ENCODE measurements around the gene GNPAT.
A peak's percentile ranks its signal among the peaks of the same experiment; 100 is the strongest.
"Not testable (repeated sequence)": the region's sequence is repeated elsewhere in the genome, so short reads cannot be mapped to it uniquely, and the experiment has no call there.

GNPAT gene

GRCh38 chr1:231240883-231241735 is at the start of gene GNPAT:
Gene GNPAT, plus strand, starts transcription at chr1:231241212. Its CDS starts 167 bp downstream, at chr1:231241379.
- peak; percentile 88 for DNase-seq

- no peak for DNase-seq
Observed at GRCh38 chr1:231192620-231193163, 48.3 kb upstream of the GNPAT start.

GRCh38 chr1:231193710-231194340 is 47.2 kb upstream of the GNPAT start:
- no peak for DNase-seq

GRCh38 chr1:231194476-231194842 is 46.6 kb upstream of the GNPAT start:
- DNase-seq = no peak

- DNase-seq = no peak
Observed at GRCh38 chr1:231194843-231195516, 46.0 kb upstream of the GNPAT start.

GRCh38 chr1:231196307-231196706 is 44.7 kb upstream of the GNPAT start:
- no peak for DNase-seq

- DNase-seq = no peak
Observed at GRCh38 chr1:231196728-231197127, 44.3 kb upstream of the GNPAT start.

- no peak for DNase-seq
Observed at GRCh38 chr1:231199868-231200267, 41.1 kb upstream of the GNPAT start.

GRCh38 chr1:231200388-231201031 is 40.5 kb upstream of the GNPAT start:
- no peak for DNase-seq

- DNase-seq = no peak
Observed at GRCh38 chr1:231201375-231201978, 39.5 kb upstream of the GNPAT start.

- no peak for DNase-seq
Observed at GRCh38 chr1:231201979-231202633, 38.9 kb upstream of the GNPAT start.

- no peak for DNase-seq
Observed at GRCh38 chr1:231203259-231204057, 37.6 kb upstream of the GNPAT start.

- DNase-seq = no peak
Observed at GRCh38 chr1:231206856-231207255, 34.2 kb upstream of the GNPAT start.

GRCh38 chr1:231207437-231207836 is 33.6 kb upstream of the GNPAT start:
- DNase-seq = no peak

GRCh38 chr1:231208980-231209379 is 32.0 kb upstream of the GNPAT start:
- DNase-seq = no peak

GRCh38 chr1:231209531-231209930 is 31.5 kb upstream of the GNPAT start:
- DNase-seq = no peak

GRCh38 chr1:231210126-231210525 is 30.9 kb upstream of the GNPAT start:
- DNase-seq = no peak

- DNase-seq = peak; percentile 91
Observed at GRCh38 chr1:231211005-231211857, 29.8 kb upstream of the GNPAT start.

- not testable (repeated sequence) for DNase-seq
Observed at GRCh38 chr1:231212301-231212700, 28.7 kb upstream of the GNPAT start.
